SK-N-SH treated with all-trans-retinoic acid at 6 μM for 48 hours (cell line): Measurements from ENCODE around the gene PRSS38.

Experiments used
- ATAC-seq: fragments of 200-7000 bp; cut with Tn5 transposase; 3 replicates; pipeline ENCODE4 v1.9.1; 2020; ENCODE audit warnings: mild to moderate bottlenecking, moderate library complexity
- BACH2 ChIP-seq: fragments of 250-450 bp; sonication (Bioruptor Pico); IDR thresholded peaks from 2 replicates; pipeline ENCODE4 v1.9.0; 2021; ENCODE audit warnings: mild to moderate bottlenecking, borderline replicate concordance
- CREB5 ChIP-seq: fragments of 250-450 bp; sonication (Bioruptor Pico); IDR thresholded peaks from 2 replicates; pipeline ENCODE4 v1.5.1; 2020; ENCODE audit warnings: low read depth, mild to moderate bottlenecking, moderate library complexity
- GLIS3 ChIP-seq: fragments of 250-450 bp; sonication (Bioruptor Pico); IDR thresholded peaks from 2 replicates; pipeline ENCODE4 v1.5.0; 2020; ENCODE audit warnings: mild to moderate bottlenecking, moderate library complexity
- ISL1 ChIP-seq: fragments of 250-450 bp; sonication (Bioruptor Pico); IDR thresholded peaks from 2 replicates; pipeline ENCODE4 v2.1.2; 2022; ENCODE audit warnings: mild to moderate bottlenecking, moderate library complexity
- OSR1 ChIP-seq: fragments of 250-450 bp; sonication (Bioruptor Pico); IDR thresholded peaks from 2 replicates; pipeline ENCODE4 v1.8.0; 2022; ENCODE audit warnings: moderate library complexity, mild to moderate bottlenecking, inconsistent platforms
- PATZ1 ChIP-seq: fragments of 250-450 bp; sonication (Bioruptor Pico); IDR thresholded peaks from 2 replicates; pipeline ENCODE4 v1.8.0; 2020; ENCODE audit warnings: mild to moderate bottlenecking, moderate library complexity, borderline replicate concordance
- POU6F1 ChIP-seq: fragments of 250-450 bp; sonication (Bioruptor Pico); IDR thresholded peaks from 2 replicates; pipeline ENCODE4 v1.8.0; 2021; ENCODE audit warnings: low read depth, mild to moderate bottlenecking, moderate library complexity, borderline replicate concordance
- PPARA ChIP-seq: fragments of 250-450 bp; sonication (Bioruptor Pico); IDR thresholded peaks from 2 replicates; pipeline ENCODE4 v1.5.0; 2020; ENCODE audit warnings: mild to moderate bottlenecking, borderline replicate concordance
- RARB ChIP-seq: fragments of 250-450 bp; sonication (Bioruptor Pico); IDR thresholded peaks from 2 replicates; pipeline ENCODE4 v1.8.0; 2021; ENCODE audit warnings: mild to moderate bottlenecking, moderate library complexity
- SNAI2 ChIP-seq: fragments of 250-450 bp; sonication (Bioruptor Pico); IDR thresholded peaks from 2 replicates; pipeline ENCODE4 v1.5.0; 2020; ENCODE audit warnings: mild to moderate bottlenecking, moderate library complexity
- TCF4 ChIP-seq: fragments of 250-450 bp; sonication (Bioruptor Pico); IDR thresholded peaks from 2 replicates; pipeline ENCODE4 v1.8.0; 2021; ENCODE audit warnings: mild to moderate bottlenecking, moderate library complexity, borderline replicate concordance
- TOX ChIP-seq: fragments of 250-450 bp; sonication (Bioruptor Pico); IDR thresholded peaks from 2 replicates; pipeline ENCODE4 v1.8.0; 2021; ENCODE audit warnings: mild to moderate bottlenecking, moderate library complexity, borderline replicate concordance
- TSHZ2 ChIP-seq: fragments of 250-450 bp; sonication (Bioruptor Pico); IDR thresholded peaks from 2 replicates; pipeline ENCODE4 v1.5.0; 2020; ENCODE audit warnings: mild to moderate bottlenecking, moderate library complexity
- ZC3H10 ChIP-seq: fragments of 250-450 bp; sonication (Bioruptor Pico); IDR thresholded peaks from 2 replicates; pipeline ENCODE4 v1.5.1; 2021; ENCODE audit warnings: mild to moderate bottlenecking, moderate library complexity
- ZFP3 ChIP-seq: fragments of 250-450 bp; sonication (Bioruptor Pico); IDR thresholded peaks from 2 replicates; pipeline ENCODE4 v1.5.0; 2020; ENCODE audit warnings: mild to moderate bottlenecking, moderate library complexity
- ZFP30 ChIP-seq: fragments of 450-650 bp; formaldehyde crosslinking; IDR thresholded peaks from 2 replicates; pipeline ENCODE4 v1.5.0; 2022; ENCODE audit warnings: mild to moderate bottlenecking, moderate library complexity
- ZNF565 ChIP-seq: fragments of 450-650 bp; formaldehyde crosslinking; conservative IDR thresholded peaks from 2 replicates; pipeline ENCODE4 v1.5.0; 2020; ENCODE audit warnings: low read depth, mild to moderate bottlenecking, moderate library complexity
- ZNF70 ChIP-seq: fragments of 450-650 bp; formaldehyde crosslinking; IDR thresholded peaks from 2 replicates; pipeline ENCODE4 v1.5.0; 2020; ENCODE audit warnings: mild to moderate bottlenecking, moderate library complexity
- ZNF8 ChIP-seq: fragments of 450-650 bp; formaldehyde crosslinking; IDR thresholded peaks from 2 replicates; pipeline ENCODE4 v1.5.0; 2020; ENCODE audit warnings: mild to moderate bottlenecking, moderate library complexity

PRSS38 gene

GRCh38 chr1:227788271-227789083, 27.0 kb upstream of the PRSS38 start:
- peak; percentile 78 for ATAC-seq

GRCh38 chr1:227789084-227790033, 26.1 kb upstream of the PRSS38 start:
- TF ChIP-seq POU6F1 (CRISPR knock-in tag) (no peak), BACH2 (CRISPR knock-in tag) (no peak), RARB (no peak), TSHZ2 (CRISPR knock-in tag) (no peak), PATZ1 (CRISPR knock-in tag) (no peak), PPARA (no peak), ISL1 (CRISPR knock-in tag) (no peak), ZC3H10 (CRISPR knock-in tag) (no peak), ZFP3 (no peak), ZNF8 (CRISPR knock-in tag) (no peak), ZNF565 (CRISPR knock-in tag) (no peak), TCF4 (CRISPR knock-in tag) (no peak), GLIS3 (CRISPR knock-in tag) (no peak), SNAI2 (CRISPR knock-in tag) (no peak), ZNF70 (CRISPR knock-in tag) (no peak), OSR1 (CRISPR knock-in tag) (no peak)
- TF ChIP-seq, all 23 proteins: peak for 0
- ATAC-seq = peak; percentile 1; the same call in 1 of the 3 replicates

More at GRCh38 chr1:227788271-227789083, 27.0 kb upstream of the PRSS38 start:
- no peak for TF ChIP-seq TCF4 (CRISPR knock-in tag)
- peak; percentile 96 for TF ChIP-seq ZFP3

DNA sequence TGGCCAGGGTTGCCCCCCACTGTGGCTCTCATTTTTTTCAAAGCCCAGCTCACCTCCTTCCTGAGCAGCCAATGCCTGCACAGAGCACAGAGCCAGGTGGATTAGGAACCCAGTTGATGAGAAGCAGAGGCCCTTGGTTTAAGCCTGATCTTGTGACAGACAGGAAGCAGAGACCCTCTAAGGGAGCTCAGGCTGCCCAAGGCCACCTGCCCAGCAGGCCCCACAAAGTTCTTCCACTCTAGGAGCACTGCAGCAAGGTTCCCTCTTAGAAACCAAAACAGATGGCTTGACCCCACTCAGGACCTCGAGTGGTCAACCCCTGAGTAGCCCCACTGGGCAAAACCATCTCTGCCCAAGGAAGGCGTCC, 25.5 kb upstream of the PRSS38 start:
- no peak for ATAC-seq

More for the DNA sequence above, 25.5 kb upstream of the PRSS38 start:
- TF ChIP-seq TSHZ2 (CRISPR knock-in tag) (no peak), ISL1 (CRISPR knock-in tag) (no peak), SNAI2 (CRISPR knock-in tag) (no peak), OSR1 (CRISPR knock-in tag) (no peak), TCF4 (CRISPR knock-in tag) (no peak), TOX (CRISPR knock-in tag) (no peak), GLIS3 (CRISPR knock-in tag) (no peak), ZNF70 (CRISPR knock-in tag) (no peak), ZNF8 (CRISPR knock-in tag) (no peak), CREB5 (CRISPR knock-in tag) (no peak), ZFP30 (CRISPR knock-in tag) (no peak), PPARA (no peak), RARB (no peak)
